ENCODE results near the gene VWDE. TPM values are rescaled to one million over a fixed set of nuclear protein-coding genes. Genes with fewer than 3 reads are reported as not detected.

Gene VWDE
- total and polyA plus RNA-seq, 2 of the 13 experiments (the other 11 are each of a cell fraction or from before 2014, with no cell fraction given), result 0.12 to 0.27 TPM

GRCh38 chr7:12425311-12425710, 21.6 kb upstream of the VWDE start:
- POLR2A ChIA-PET, result no interaction called here
- ATAC-seq (no peak), FAIRE-seq (no peak), DNase-seq (ENCODE audit: low spot score) (no peak)
- Histone ChIP-seq H3K36me3 (replicated peaks in 1 of 2; ENCODE audit: control insufficient read depth in 1 of 2, insufficient read depth in 2 of 2, low read length in 2 of 2) (no peaks in the 10 kb centered on the region), H3K4me1 (ENCODE audit: insufficient read depth, low read length) (no peaks in the 10 kb centered on the region), H4K20me1 (ENCODE audit: insufficient read depth, low read length) (no peaks in the 10 kb centered on the region), H3K27me3 (ENCODE audit: control insufficient read depth in 1 of 2, insufficient read depth in 2 of 2, low read length in 2 of 2) (peaks cover 0 to 1% of the 10 kb centered on the region in 2 experiments; a peak in 1 of 5 replicates), H3K79me2 (ENCODE audit: insufficient read depth, low read length) (no peaks in the 10 kb centered on the region), H3K4me2 (ENCODE audit: low read depth, low read length) (no peak overlapping the region), H3K27ac (ENCODE audit: extremely low read length, insufficient read depth, low read length) (no peak overlapping the region), H2AFZ (ENCODE audit: low read length) (no peak overlapping the region), H3K4me3 (replicated peaks in 1 of 3; ENCODE audit: insufficient read depth in 1 of 3, low read depth in 2 of 3, low read length in 3 of 3) (no peak overlapping the region), H3K9me3 (ENCODE audit: low read length) (no peaks in the 10 kb centered on the region), H3K9ac (ENCODE audit: insufficient read depth, low read depth, low read length) (no peak overlapping the region)
- TF ChIP-seq ZNF589 (CRISPR knock-in tag; conservative IDR thresholded peaks at IDR 0.05) (no peak), KLF15 (CRISPR knock-in tag; IDR thresholded peaks at IDR 0.05; ENCODE audit: borderline replicate concordance) (no peak), NFAT5 (CRISPR knock-in tag; IDR thresholded peaks at IDR 0.05) (no peak), TFDP1 (CRISPR knock-in tag; IDR thresholded peaks at IDR 0.05; ENCODE audit: borderline replicate concordance) (no peak), ZBTB37 (CRISPR knock-in tag; IDR thresholded peaks at IDR 0.05) (no peak), ZFP36 (IDR thresholded peaks at IDR 0.05; ENCODE audit: borderline replicate concordance, low read depth, low read length, partially characterized antibody) (no peak)
- no TSS peak for BruUV-seq (replicated peaks)
- in situ Hi-C loops (cut with HindIII; ENCODE audit: extremely low pct_ligation_motif_present, low pct_unique_long_range_greater_than_20kb), result no loop called here
- 0% methylated on average over 1 of the region's 1 CpG for WGBS (ENCODE audit: low lambda C conversion rate)
- intact Hi-C loops (cut with micrococcal nuclease; ENCODE audit: unreplicated experiment), result no loop called here
- CTCF ChIA-PET (ENCODE audit: low intra/inter-chr PET ratio, low total read pairs), result no interaction called here

Data from HepG2 (cell line).